HEK293T (cell line): ENCODE data around the gene NKAP.
"Not testable (repeated sequence)": the region's sequence is repeated elsewhere in the genome, so short reads cannot be mapped to it uniquely, and the experiment has no call there.

Source experiments
- CTCF ChIA-PET: fragments of 350-600 bp; formaldehyde crosslinking; extraction: SDS; loops from one replicate; lab custom pipeline; 2021; ENCODE audit warnings: antibody characterized with exemption, inconsistent platforms; lab: Yijun Ruan, JAX
- POLR2A ChIA-PET: fragments of 350-600 bp; formaldehyde crosslinking; extraction: SDS; loops from one replicate; lab custom pipeline; 2020; ENCODE audit warnings: antibody characterized with exemption, inconsistent platforms; lab: Yijun Ruan, JAX
- DNase-seq: peaks from one replicate; pipeline ENCODE4 v3.0.0; 2012; ENCODE audit warnings: mixed read lengths; ENCODE audit errors: extremely low spot score
- ARNT ChIP-seq: fragments of 450-650 bp; IDR thresholded peaks from 2 replicates; pipeline ENCODE4 v1.6.1; 2017; ENCODE audit warnings: mild to moderate bottlenecking
- BHLHE40 ChIP-seq: fragments of 450-650 bp; IDR thresholded peaks from 2 replicates; pipeline ENCODE4 v1.6.1; 2016; ENCODE audit warnings: mild to moderate bottlenecking, moderate library complexity, borderline replicate concordance
- CTBP1 ChIP-seq: fragments of 450-650 bp; IDR thresholded peaks from 2 replicates; pipeline ENCODE4 v1.6.1; 2016; ENCODE audit warnings: borderline replicate concordance
- ELF4 ChIP-seq: fragments of 450-650 bp; IDR thresholded peaks from 2 replicates; pipeline ENCODE4 v1.6.1; 2017; ENCODE audit warnings: antibody characterized with exemption
- FOXA1 ChIP-seq: fragments of 450-650 bp; IDR thresholded peaks from 2 replicates; pipeline ENCODE4 v1.6.1; 2016; ENCODE audit warnings: mild to moderate bottlenecking
- FOXK2 ChIP-seq: fragments of 450-650 bp; IDR thresholded peaks from 2 replicates; pipeline ENCODE4 v1.6.1; 2016; ENCODE audit warnings: mild to moderate bottlenecking
- FOXM1 ChIP-seq: fragments of 450-650 bp; IDR thresholded peaks from 2 replicates; pipeline ENCODE4 v1.6.1; 2017; ENCODE audit warnings: mild to moderate bottlenecking, borderline replicate concordance
- HDGF ChIP-seq: fragments of 450-650 bp; IDR thresholded peaks from 2 replicates; pipeline ENCODE4 v1.6.1; 2017; ENCODE audit warnings: antibody characterized with exemption, borderline replicate concordance
- L3MBTL2 ChIP-seq: fragments of 450-650 bp; conservative IDR thresholded peaks from 2 replicates; pipeline ENCODE4 v1.6.1; 2016; ENCODE audit warnings: mild to moderate bottlenecking
- LEF1 ChIP-seq: fragments of 450-650 bp; IDR thresholded peaks from 2 replicates; pipeline ENCODE4 v1.6.1; 2017; ENCODE audit warnings: mild to moderate bottlenecking, borderline replicate concordance
- NFRKB ChIP-seq: fragments of 450-650 bp; IDR thresholded peaks from 2 replicates; pipeline ENCODE4 v1.6.1; 2016; ENCODE audit warnings: mild to moderate bottlenecking, moderate library complexity
- SP1 ChIP-seq: fragments of 450-650 bp; IDR thresholded peaks from 2 replicates; pipeline ENCODE4 v1.6.1; 2017
- SUZ12 ChIP-seq: fragments of 450-650 bp; IDR thresholded peaks from 2 replicates; pipeline ENCODE4 v1.6.1; 2016; ENCODE audit warnings: mild to moderate bottlenecking
- TARDBP ChIP-seq: fragments of 450-650 bp; IDR thresholded peaks from 2 replicates; pipeline ENCODE4 v1.6.1; 2016
- ZNF384 ChIP-seq: fragments of 450-650 bp; IDR thresholded peaks from 2 replicates; pipeline ENCODE4 v1.6.1; 2016
- TF ChIP-seq, protein P1 (sequence below): fragments of 450-650 bp; IDR thresholded peaks from 2 replicates; pipeline ENCODE4 v1.6.1; 2016

Gene NKAP

DNA sequence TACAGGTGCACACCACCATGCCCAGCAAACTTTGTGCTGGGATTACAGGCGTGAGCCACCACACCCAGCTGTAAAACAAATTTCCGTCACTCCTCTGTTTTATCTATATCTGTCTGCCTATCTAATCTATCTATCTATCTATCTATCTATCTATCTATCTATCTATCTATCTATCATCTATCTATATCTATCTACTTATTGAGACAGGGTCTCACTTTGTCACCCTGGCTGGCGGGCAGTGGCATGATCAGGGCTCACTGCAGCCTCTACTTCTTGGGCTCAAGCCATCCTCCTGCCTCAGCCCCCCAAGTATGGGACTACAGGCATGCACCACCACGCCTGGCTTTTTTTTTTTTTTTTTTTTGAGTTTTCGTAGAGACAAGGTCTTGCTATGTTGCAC, 27.2 kb downstream of the NKAP start:
- POLR2A ChIA-PET = no interaction called here
- no peak for DNase-seq
- TF ChIP-seq HDGF (no peak), FOXK2 (no peak), LEF1 (no peak)
- CTCF ChIA-PET = no interaction called here

GRCh38 chrX:119900976-119901375, 42.6 kb downstream of the NKAP start:
- no peak for DNase-seq
- ChIA-PET POLR2A (no interaction called here), CTCF (no interaction called here)
- TF ChIP-seq ARNT (no peak), LEF1 (no peak), FOXM1 (no peak), ELF4 (no peak), FOXA1 (no peak), SUZ12 (no peak), SP1 (no peak), HDGF (no peak), TARDBP (no peak), BHLHE40 (no peak), CTBP1 (no peak), L3MBTL2 (no peak), FOXK2 (no peak)
- TF ChIP-seq, protein P1, sequence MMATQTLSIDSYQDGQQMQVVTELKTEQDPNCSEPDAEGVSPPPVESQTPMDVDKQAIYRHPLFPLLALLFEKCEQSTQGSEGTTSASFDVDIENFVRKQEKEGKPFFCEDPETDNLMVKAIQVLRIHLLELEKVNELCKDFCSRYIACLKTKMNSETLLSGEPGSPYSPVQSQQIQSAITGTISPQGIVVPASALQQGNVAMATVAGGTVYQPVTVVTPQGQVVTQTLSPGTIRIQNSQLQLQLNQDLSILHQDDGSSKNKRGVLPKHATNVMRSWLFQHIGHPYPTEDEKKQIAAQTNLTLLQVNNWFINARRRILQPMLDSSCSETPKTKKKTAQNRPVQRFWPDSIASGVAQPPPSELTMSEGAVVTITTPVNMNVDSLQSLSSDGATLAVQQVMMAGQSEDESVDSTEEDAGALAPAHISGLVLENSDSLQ = no peak

DNA sequence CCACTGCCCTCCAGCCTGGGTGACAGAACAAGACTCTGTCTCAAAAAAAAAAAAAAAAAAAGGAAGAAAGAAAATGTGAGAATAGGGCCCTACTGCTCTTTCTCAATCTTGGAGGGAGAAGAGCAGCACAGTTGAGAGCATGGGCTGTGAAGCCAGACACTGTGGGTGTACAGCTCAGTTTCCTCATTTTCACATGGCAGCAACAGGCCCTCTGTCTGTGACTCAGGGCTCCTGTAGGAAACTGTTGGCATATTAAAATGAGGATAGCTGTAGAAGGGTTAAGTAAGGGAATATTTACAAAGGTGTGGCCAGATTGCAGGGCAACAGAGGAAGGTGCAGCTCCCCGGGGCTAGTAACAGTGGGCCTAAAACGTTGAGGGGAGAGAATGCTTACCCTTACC, 44.4 kb downstream of the NKAP start:
- POLR2A ChIA-PET = interaction anchor here (1.5 kb wide), 1 partner anchor 11 kb away, joined by 6 read pairs; no protein-coding TSS in a partner anchor
- CTCF ChIA-PET = interaction anchor here (0.7 kb wide), 1 partner anchor 11 kb away, joined by 7 read pairs; no protein-coding TSS in a partner anchor
- TF ChIP-seq ARNT = no peak
- no peak for TF ChIP-seq HDGF
- no peak for TF ChIP-seq FOXK2
- TF ChIP-seq FOXA1 = no peak
- no peak for TF ChIP-seq CTBP1
- DNase-seq = no peak

DNA sequence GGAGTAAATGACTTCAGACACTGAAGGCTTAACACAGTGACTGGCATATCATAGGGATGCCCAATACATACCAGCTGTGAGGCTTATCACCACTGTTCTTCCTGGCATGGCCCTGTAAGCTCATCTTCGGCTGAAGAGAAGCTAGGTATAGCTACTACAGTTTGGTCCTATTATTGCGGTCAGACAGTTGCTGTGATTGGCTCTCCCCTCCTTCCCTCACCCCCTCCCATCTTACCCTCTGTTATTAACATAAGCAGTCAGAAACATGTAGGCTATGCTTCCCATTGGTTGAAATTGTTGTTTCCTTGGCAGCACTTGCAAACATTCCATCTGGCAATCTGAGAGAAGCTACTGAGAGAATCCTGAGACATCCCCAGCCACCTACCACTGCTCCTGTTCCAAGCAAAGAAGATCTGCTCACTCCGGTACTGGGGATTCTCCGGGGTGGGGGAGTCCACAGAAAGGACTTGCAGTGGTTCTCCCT, 47.7 kb downstream of the NKAP start, which contains the start of gene AKAP14:
Gene AKAP14, plus strand, starts transcription at position 51 of the 484 bp plus-strand sequence. CDS start 7,331 bp downstream, outside the sequence.
- ChIA-PET CTCF (no interaction called here), POLR2A (no interaction called here)
- no peak for DNase-seq
- TF ChIP-seq, protein P1 = no peak
- TF ChIP-seq ARNT (no peak), NFRKB (no peak), BHLHE40 (no peak), L3MBTL2 (no peak), FOXA1 (no peak), ELF4 (no peak), HDGF (no peak), CTBP1 (no peak), LEF1 (no peak), SP1 (no peak), SUZ12 (no peak), TARDBP (no peak), ZNF384 (no peak), FOXK2 (no peak)

GRCh38 chrX:119891961-119892692, 51.4 kb downstream of the NKAP start:
- DNase-seq = not testable (repeated sequence)
- ChIA-PET CTCF (interaction anchor here (0.6 kb wide), 1 partner anchor 235 kb away, joined by 4 read pairs; no protein-coding TSS in a partner anchor), POLR2A (interaction anchor here (1.0 to 1.4 kb wide), 5 partner anchors 22 to 669 kb away, joined by 3 to 5 read pairs (median 4); partner anchors contain the start of genes CUL4B, RPL39 and UPF3B)

- POLR2A ChIA-PET = interaction anchor here (1.1 kb wide), 1 partner anchor 20 kb away, joined by 3 read pairs; no protein-coding TSS in a partner anchor
- DNase-seq, CTCF ChIA-PET: not testable (repeated sequence)
These were observed 52.9 kb downstream of the NKAP start for GRCh38 chrX:119890626-119891025.

DNA sequence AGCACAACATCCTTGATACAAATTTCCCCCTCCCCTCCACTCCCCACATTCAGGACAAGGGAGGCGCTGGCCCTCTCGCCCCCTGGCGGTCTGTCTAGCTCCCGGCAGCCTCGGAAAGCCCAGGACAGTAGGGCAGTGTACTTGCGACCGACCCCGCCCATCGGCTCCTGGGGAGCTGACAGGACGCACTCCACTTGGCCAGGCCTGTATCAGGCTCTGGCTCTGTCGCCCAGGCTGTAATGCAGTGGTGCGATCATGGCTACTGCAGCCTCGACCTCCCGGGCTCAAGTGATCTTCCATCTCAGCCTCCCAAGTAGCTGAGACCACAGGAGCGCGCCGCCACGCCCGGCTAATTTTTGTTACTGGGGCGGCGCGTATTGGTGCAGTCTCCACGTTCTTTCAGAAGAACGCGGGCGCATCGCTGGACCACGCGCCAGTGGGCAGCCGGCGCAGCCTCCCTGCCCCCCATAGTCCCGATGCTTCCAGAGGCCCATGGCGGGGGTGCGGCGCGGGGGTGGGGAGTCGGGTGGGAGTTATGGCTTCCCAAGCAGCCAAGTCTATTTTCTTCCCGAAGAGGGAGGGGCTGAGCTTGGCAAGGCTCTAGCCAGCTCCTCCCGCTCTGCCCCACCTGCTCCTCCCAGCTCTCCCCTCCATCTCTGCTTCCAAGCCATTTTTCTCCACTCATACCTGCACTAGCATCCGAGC, 55.7 kb downstream of the NKAP start:
- DNase-seq = peak; percentile 93
- ChIA-PET POLR2A (interaction anchor here (0.6 to 2.6 kb wide), 11 partner anchors 9 to 127 kb away, joined by 3 to 23 read pairs (median 3); partner anchors contain the start of genes NDUFA1, RNF113A, RPL39 and UPF3B), CTCF (interaction anchor here (0.6 to 1.8 kb wide), 6 partner anchors 9 to 56 kb away, joined by 3 to 10 read pairs (median 4); partner anchors contain the start of gene NKAP)
- TF ChIP-seq ZNF384 = no peak
- no peak for TF ChIP-seq NFRKB
- no peak for TF ChIP-seq SUZ12
- peak; percentile 26; the same call in 1 of the 2 replicates for TF ChIP-seq L3MBTL2
